Psoas muscle (tissue), 8 donors: ENCODE data around the gene MAPKBP1. TPM values are rescaled to one million over a fixed set of nuclear protein-coding genes. Genes with fewer than 3 reads are reported as not detected.
"Not testable (repeated sequence)": the region's sequence is repeated elsewhere in the genome, so short reads cannot be mapped to it uniquely, and the experiment has no call there.

Experiments
- ATAC-seq, 4 donors: fragments of 200-7000 bp; cut with Tn5 transposase; one replicate each; pipeline ENCODE4 v1.9.1; 2020; ENCODE audit warnings: moderate library complexity in 3 of 4, mild to moderate bottlenecking in 2 of 4
- DNase-seq, 2 donors: peaks; one replicate each; pipeline ENCODE4 v3.0.0-alpha.2; 2020
- H3K27ac ChIP-seq: fragments of 200-600 bp; one replicate; pipeline ENCODE4 v1.8.0; 2022
- H3K27me3 ChIP-seq, 3 donors: fragments of 200-600 bp in 1 of 3; one replicate each; pipeline versions ENCODE4 v1.6.1 to v1.8.0; 2013 to 2022; ENCODE audit warnings: low read length in 2 of 3, mild to moderate bottlenecking in 2 of 3, moderate library complexity in 1 of 3; ENCODE audit not compliant: insufficient read depth in 3 of 3
- H3K36me3 ChIP-seq, 2 donors: fragments of 200-600 bp in 1 of 2; one replicate each; pipeline versions ENCODE4 v1.6.1 to v1.8.0; 2013 to 2022; ENCODE audit warnings: low read depth in 1 of 2, mild to moderate bottlenecking in 1 of 2, moderate library complexity in 1 of 2; ENCODE audit not compliant: insufficient read depth in 1 of 2
- H3K4me1 ChIP-seq: fragments of 200-600 bp; one replicate; pipeline ENCODE4 v1.8.0; 2022
- H3K4me3 ChIP-seq: fragments of 200-600 bp; one replicate; pipeline ENCODE4 v1.8.0; 2022; ENCODE audit warnings: mild to moderate bottlenecking
- H3K9me3 ChIP-seq: fragments of 200-600 bp; one replicate; pipeline ENCODE4 v1.8.0; 2022
- CTCF ChIP-seq: fragments of 200-600 bp; IDR thresholded peaks from one replicate; pipeline ENCODE4 v1.8.0; 2022; ENCODE audit warnings: antibody characterized with exemption
- WGBS, 3 donors: extraction: QIAGEN DNeasy Blood & Tissue Kit; methylation state at CpG; one replicate each; pipeline versions ENCODE4 v1.1.6 to v1.1.7; 2013; 5-methylcytosine and 5-hydroxymethylcytosine counted together
- intact Hi-C, 2 donors: fragments of 100-400 bp; cut with DNase I; formaldehyde crosslinking; loops; one replicate each; pipeline versions ENCODE4 v1.11.0 to v1.14.2; 2022
- polyA plus RNA-seq, 3 donors: library from polyadenylated mRNA; stranded (reverse); fragments of 200-250 nt; gene quantifications; one replicate each; pipeline ENCODE4 v1.2.3, GENCODE V29; 2013
- total RNA-seq, 4 donors: library from RNA; stranded (reverse); fragmentation: NEBNext Ultra II Directional in 2 of 4; extraction: Animal tissue kit (Norgen Biotek cat#: 25700) in 2 of 4; gene quantifications; one replicate each; pipeline versions ENCODE4 v1.2.1 to v1.2.4, GENCODE V29; 2021 to 2023
- donor health status: healthy with polysubstance abuse.
- donor health status: DM: no; HTN: no; CAD: no; lungs with moderate emphysema.
- donor health status: Bipolar disorder and iron deficiency.
- donor health status: healthy.
- donor health status: DM: yes; HTN: yes; CAD: no.
- donor health status: DM: no; HTN: no; CAD: no.
- donor health status: DM: no; HTN: no; CAD: no.
- donor health status: DM: yes; HTN: yes; CAD: no.

Gene MAPKBP1
- total and polyA plus RNA-seq, 7 donors: 2.4 to 10.3 (median 7.1) TPM

GRCh38 chr15:41829959-41830646 is 55.8 kb downstream of the MAPKBP1 start:
- Histone ChIP-seq H3K4me1 (peaks cover 21% of the 10 kb centered on the region), H3K9me3 (no peaks in the 10 kb centered on the region), H3K27me3 (no peaks in the 10 kb centered on the region), H3K36me3 (peaks cover 0 to 26% of the 10 kb centered on the region in 2 donors), H3K27ac (no peak overlapping the region), H3K4me3 (no peak overlapping the region)
- TF ChIP-seq CTCF: no peak
- DNase-seq (no peak), ATAC-seq (no peak)
- intact Hi-C loops: loop anchor here in 1 of 2 donors (5.0 kb wide), 1 partner anchor 137 kb away; no protein-coding TSS in a partner anchor
- 84 to 92% (median 87%) methylated on average over 13 of the region's 13 CpGs for WGBS, 3 donors

GRCh38 chr15:41831291-41831690 is 57.0 kb downstream of the MAPKBP1 start:
- intact Hi-C loops, H3K4me3 ChIP-seq, DNase-seq, H3K27me3 ChIP-seq, H3K9me3 ChIP-seq, ATAC-seq, H3K27ac ChIP-seq: not testable (repeated sequence)
- WGBS, 3 donors: 80 to 86% (median 83%) methylated on average over 4 of the region's 4 CpGs
- Histone ChIP-seq H3K36me3 (peaks cover 0 to 30% of the 10 kb centered on the region in 2 donors), H3K4me1 (peaks cover 21% of the 10 kb centered on the region)

GRCh38 chr15:41832208-41832607 is 57.9 kb downstream of the MAPKBP1 start:
- Histone ChIP-seq H3K4me3 (no peak overlapping the region), H3K27ac (no peak overlapping the region), H3K4me1 (peaks cover 19% of the 10 kb centered on the region), H3K36me3 (peaks cover 0 to 30% of the 10 kb centered on the region in 2 donors), H3K27me3 (no peaks in the 10 kb centered on the region), H3K9me3 (no peaks in the 10 kb centered on the region)
- 79 to 93% (median 87%) methylated on average over 10 of the region's 10 CpGs for WGBS, 3 donors
- no peak for TF ChIP-seq CTCF
- DNase-seq: no peak
- no peak for ATAC-seq
- intact Hi-C loops: no loop called here

GRCh38 chr15:41832875-41833274 is 58.6 kb downstream of the MAPKBP1 start:
- H3K36me3 ChIP-seq: peaks cover 0 to 30% of the 10 kb centered on the region in 2 donors
- no peak for TF ChIP-seq CTCF
- DNase-seq: no peak
- no peaks in the 10 kb centered on the region for H3K9me3 ChIP-seq
- WGBS, 3 donors: 73 to 85% (median 75%) methylated on average over 3 of the region's 3 CpGs
- intact Hi-C loops: no loop called here
- H3K27me3 ChIP-seq: no peaks in the 10 kb centered on the region
- ATAC-seq: no peak
- H3K4me1 ChIP-seq: peaks cover 19% of the 10 kb centered on the region
- no peak overlapping the region for H3K27ac ChIP-seq
- no peak overlapping the region for H3K4me3 ChIP-seq

- no peak for DNase-seq
- Histone ChIP-seq H3K27me3 (no peaks in the 10 kb centered on the region), H3K36me3 (peaks cover 0 to 30% of the 10 kb centered on the region in 2 donors), H3K9me3 (no peaks in the 10 kb centered on the region), H3K27ac (no peak overlapping the region), H3K4me1 (peaks cover 23% of the 10 kb centered on the region), H3K4me3 (no peak overlapping the region)
- TF ChIP-seq CTCF: no peak
- no peak for ATAC-seq
- 80 to 92% (median 88%) methylated on average over 3 of the region's 3 CpGs for WGBS, 3 donors
- intact Hi-C loops: no loop called here
Observed at GRCh38 chr15:41834096-41834495, 59.8 kb downstream of the MAPKBP1 start.
